Measurements from ENCODE around the gene ASXL1. TPM values are rescaled to one million over a fixed set of nuclear protein-coding genes. Genes with fewer than 3 reads are reported as not detected.

Gene ASXL1
- total RNA-seq, 3 donors from 2014 or later (not counting 1 experiment from before 2014, with no cell fraction given), result 106 to 125 (median 108) TPM

- Histone ChIP-seq H3K36me3 (ENCODE audit: control insufficient read depth, insufficient read depth, low read length) (peaks cover 61% of the 10 kb centered on the region), H3K9me3 (ENCODE audit: control insufficient read depth, insufficient read depth, low read length) (no peaks in the 10 kb centered on the region), H3K27ac (ENCODE audit: low read length) (no peak overlapping the region), H3K4me3 (ENCODE audit: low read length) (no peak overlapping the region), H3K27me3 (ENCODE audit: control insufficient read depth, insufficient read depth, low read length) (no peaks in the 10 kb centered on the region), H3K4me1 (ENCODE audit: control insufficient read depth, insufficient read depth, low read length) (peaks cover 21% of the 10 kb centered on the region)
- Mint-ChIP-seq H3K4me1 (peaks cover 18 to 39% of the 10 kb centered on the region in 2 donors), H3K36me3 (no peaks in the 10 kb centered on the region), H3K27me3 (ENCODE audit: low read depth in 2 of 2) (no peaks in the 10 kb centered on the region), H3K9me3 (no peaks in the 10 kb centered on the region), H3K4me3 (no peak overlapping the region), H3K27ac (peak overlapping the region; percentile 57 to 78)
- ATAC-seq, result no peak
- intact Hi-C loops (cut with micrococcal nuclease), result no loop called here
- DNase-seq, result no peak
- TF ChIP-seq CTCF (IDR thresholded peaks at IDR 0.05), result no peak
- WGBS (ENCODE audit: insufficient coverage), result 86% methylated on average over 12 of the region's 12 CpGs
These were observed 97.2 kb downstream of the ASXL1 start for GRCh38 chr20:32455171-32455900.

GRCh38 chr20:32455901-32456701 is 98.0 kb downstream of the ASXL1 start:
- no peaks in the 10 kb centered on the region for H3K36me3 Mint-ChIP-seq
- Histone ChIP-seq H3K27ac (ENCODE audit: low read length) (no peak overlapping the region), H3K27me3 (ENCODE audit: control insufficient read depth, insufficient read depth, low read length) (no peaks in the 10 kb centered on the region), H3K36me3 (ENCODE audit: control insufficient read depth, insufficient read depth, low read length) (peaks cover 60% of the 10 kb centered on the region), H3K9me3 (ENCODE audit: control insufficient read depth, insufficient read depth, low read length) (no peaks in the 10 kb centered on the region), H3K4me3 (ENCODE audit: low read length) (no peak overlapping the region), H3K4me1 (ENCODE audit: control insufficient read depth, insufficient read depth, low read length) (peaks cover 28% of the 10 kb centered on the region)
- H3K4me3 Mint-ChIP-seq, result no peak overlapping the region
- no peaks in the 10 kb centered on the region for H3K27me3 Mint-ChIP-seq (ENCODE audit: low read depth in 2 of 2)
- no peaks in the 10 kb centered on the region for H3K9me3 Mint-ChIP-seq
- 96% methylated on average over 35 of the region's 35 CpGs for WGBS (ENCODE audit: insufficient coverage)
- intact Hi-C loops (cut with micrococcal nuclease), result no loop called here
- DNase-seq (no peak), ATAC-seq (no peak)
- no peak overlapping the region for H3K27ac Mint-ChIP-seq
- peaks cover 18 to 37% of the 10 kb centered on the region in 2 donors for H3K4me1 Mint-ChIP-seq
- no peak for TF ChIP-seq CTCF (IDR thresholded peaks at IDR 0.05)

GRCh38 chr20:32456869-32457478 is 98.8 kb downstream of the ASXL1 start:
- Mint-ChIP-seq H3K36me3 (no peaks in the 10 kb centered on the region), H3K4me3 (no peak overlapping the region), H3K4me1 (peaks cover 18 to 35% of the 10 kb centered on the region in 2 donors), H3K27me3 (ENCODE audit: low read depth in 2 of 2) (no peaks in the 10 kb centered on the region), H3K9me3 (no peaks in the 10 kb centered on the region), H3K27ac (no peak overlapping the region)
- Histone ChIP-seq H3K27me3 (ENCODE audit: control insufficient read depth, insufficient read depth, low read length) (no peaks in the 10 kb centered on the region), H3K4me1 (ENCODE audit: control insufficient read depth, insufficient read depth, low read length) (peaks cover 28% of the 10 kb centered on the region), H3K36me3 (ENCODE audit: control insufficient read depth, insufficient read depth, low read length) (peaks cover 52% of the 10 kb centered on the region), H3K4me3 (ENCODE audit: low read length) (no peak overlapping the region), H3K27ac (ENCODE audit: low read length) (no peak overlapping the region), H3K9me3 (ENCODE audit: control insufficient read depth, insufficient read depth, low read length) (no peaks in the 10 kb centered on the region)
- ATAC-seq (peak in 2 of 3 donors; percentile 18 to 53), DNase-seq (no peak)
- WGBS (ENCODE audit: insufficient coverage), result 57% methylated on average over 30 of the region's 36 CpGs
- intact Hi-C loops (cut with micrococcal nuclease), result no loop called here
- TF ChIP-seq CTCF (IDR thresholded peaks at IDR 0.05), result peak; percentile 16
